BE2C (cell line): ENCODE data around the gene RTN4RL1.

ENCODE experiments used
- DNase-seq: peaks from one replicate; pipeline ENCODE4 v3.0.0-alpha.2; 2020
- H3K27me3 ChIP-seq: fragments of 250-450 bp; sonication (Bioruptor Pico); 2 replicates; pipeline ENCODE4 v1.5.1; 2020; ENCODE audit warnings: mild to moderate bottlenecking
- H3K36me3 ChIP-seq: fragments of 250-450 bp; sonication (Bioruptor Pico); 2 replicates; pipeline ENCODE4 v1.5.1; 2020; ENCODE audit warnings: mild to moderate bottlenecking
- H3K4me1 ChIP-seq: fragments of 250-450 bp; sonication (Bioruptor Pico); 2 replicates; pipeline ENCODE4 v1.5.1; 2020
- H3K4me3 ChIP-seq: 2 replicates; pipeline ENCODE4 v1.5.1; 2011; ENCODE audit warnings: low read depth, low read length
- H3K9me3 ChIP-seq: fragments of 250-450 bp; sonication (Bioruptor Pico); 2 replicates; pipeline ENCODE4 v1.5.1; 2020
- TF ChIP-seq, protein P1 (sequence below): IDR thresholded peaks from 2 replicates; pipeline ENCODE4 v1.5.1; 2012; ENCODE audit warnings: mild to moderate bottlenecking, low read depth, low read length

The RTN4RL1 gene

DNA sequence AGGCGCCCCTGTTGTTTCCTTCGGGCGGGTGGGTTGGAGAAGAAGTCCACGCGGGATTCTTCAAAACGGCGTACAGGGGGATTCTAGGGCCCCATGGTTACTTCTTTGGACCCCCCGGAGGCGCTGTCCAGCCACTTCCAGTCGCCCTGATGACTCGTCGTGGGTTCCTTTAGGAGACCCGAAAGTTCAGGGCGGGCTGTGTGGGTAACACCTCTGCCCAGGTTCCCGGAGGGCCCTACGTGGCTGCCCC lies 29.1 kb upstream of the RTN4RL1 start:
- TF ChIP-seq, protein P1, sequence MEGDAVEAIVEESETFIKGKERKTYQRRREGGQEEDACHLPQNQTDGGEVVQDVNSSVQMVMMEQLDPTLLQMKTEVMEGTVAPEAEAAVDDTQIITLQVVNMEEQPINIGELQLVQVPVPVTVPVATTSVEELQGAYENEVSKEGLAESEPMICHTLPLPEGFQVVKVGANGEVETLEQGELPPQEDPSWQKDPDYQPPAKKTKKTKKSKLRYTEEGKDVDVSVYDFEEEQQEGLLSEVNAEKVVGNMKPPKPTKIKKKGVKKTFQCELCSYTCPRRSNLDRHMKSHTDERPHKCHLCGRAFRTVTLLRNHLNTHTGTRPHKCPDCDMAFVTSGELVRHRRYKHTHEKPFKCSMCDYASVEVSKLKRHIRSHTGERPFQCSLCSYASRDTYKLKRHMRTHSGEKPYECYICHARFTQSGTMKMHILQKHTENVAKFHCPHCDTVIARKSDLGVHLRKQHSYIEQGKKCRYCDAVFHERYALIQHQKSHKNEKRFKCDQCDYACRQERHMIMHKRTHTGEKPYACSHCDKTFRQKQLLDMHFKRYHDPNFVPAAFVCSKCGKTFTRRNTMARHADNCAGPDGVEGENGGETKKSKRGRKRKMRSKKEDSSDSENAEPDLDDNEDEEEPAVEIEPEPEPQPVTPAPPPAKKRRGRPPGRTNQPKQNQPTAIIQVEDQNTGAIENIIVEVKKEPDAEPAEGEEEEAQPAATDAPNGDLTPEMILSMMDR = no peak; the same call in 1 of the 2 replicates
- Histone ChIP-seq H3K4me1 (no peaks in the 10 kb centered on the region), H3K36me3 (no peaks in the 10 kb centered on the region), H3K9me3 (no peaks in the 10 kb centered on the region), H3K4me3 (peak overlapping the region; percentile 51), H3K27me3 (peaks cover 32% of the 10 kb centered on the region)
- no peak for DNase-seq

DNA sequence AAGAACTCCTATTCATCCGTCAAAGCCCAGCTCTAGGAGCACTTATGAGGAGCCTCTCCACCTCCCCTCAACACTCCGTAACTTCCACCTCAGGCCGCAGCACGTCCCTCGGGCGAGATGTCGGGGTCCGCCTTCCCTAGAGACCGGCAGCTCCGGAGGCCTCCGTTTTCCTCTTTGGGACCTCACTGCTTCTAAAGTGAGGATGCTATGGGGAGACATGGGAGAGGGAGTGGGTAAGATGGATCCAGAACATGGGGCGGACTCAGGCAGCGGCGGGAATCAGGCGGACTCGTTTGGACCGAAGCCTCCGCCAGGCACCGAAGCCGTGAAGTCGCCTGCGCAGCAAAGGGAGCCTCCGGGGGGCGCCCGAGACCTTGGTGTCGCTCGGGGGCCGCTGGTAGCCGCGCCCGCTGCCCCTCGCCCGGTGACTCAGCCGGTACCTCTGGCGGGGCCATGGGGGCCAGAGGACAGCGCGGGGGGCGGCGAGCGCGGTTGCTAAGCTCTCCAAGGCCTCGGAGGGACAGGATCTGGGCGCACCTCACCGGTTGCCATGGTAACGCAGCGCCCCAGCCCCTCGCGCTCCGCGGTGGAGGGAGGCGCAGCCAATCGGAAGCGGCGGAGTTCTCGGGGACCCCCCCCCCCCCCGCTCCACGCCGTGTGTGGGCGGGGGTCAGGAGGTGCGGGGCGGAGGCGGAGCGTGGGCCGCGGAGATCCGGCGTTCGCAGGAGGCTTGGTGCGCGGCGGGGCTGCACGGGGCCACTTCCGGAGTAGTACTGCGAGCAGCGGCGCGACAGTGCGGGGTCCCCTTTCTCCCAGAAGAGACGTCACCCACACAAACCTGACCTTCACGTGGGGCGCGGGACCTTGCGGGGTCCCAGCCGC lies 28.5 kb upstream of the RTN4RL1 start:
- TF ChIP-seq, protein P1 = peak; percentile 50
- peak overlapping the region; percentile 51 for H3K4me3 ChIP-seq
- peaks cover 32% of the 10 kb centered on the region for H3K27me3 ChIP-seq
- no peaks in the 10 kb centered on the region for H3K9me3 ChIP-seq
- peak; percentile 74 for DNase-seq
- H3K36me3 ChIP-seq = no peaks in the 10 kb centered on the region
- H3K4me1 ChIP-seq = no peaks in the 10 kb centered on the region

DNA sequence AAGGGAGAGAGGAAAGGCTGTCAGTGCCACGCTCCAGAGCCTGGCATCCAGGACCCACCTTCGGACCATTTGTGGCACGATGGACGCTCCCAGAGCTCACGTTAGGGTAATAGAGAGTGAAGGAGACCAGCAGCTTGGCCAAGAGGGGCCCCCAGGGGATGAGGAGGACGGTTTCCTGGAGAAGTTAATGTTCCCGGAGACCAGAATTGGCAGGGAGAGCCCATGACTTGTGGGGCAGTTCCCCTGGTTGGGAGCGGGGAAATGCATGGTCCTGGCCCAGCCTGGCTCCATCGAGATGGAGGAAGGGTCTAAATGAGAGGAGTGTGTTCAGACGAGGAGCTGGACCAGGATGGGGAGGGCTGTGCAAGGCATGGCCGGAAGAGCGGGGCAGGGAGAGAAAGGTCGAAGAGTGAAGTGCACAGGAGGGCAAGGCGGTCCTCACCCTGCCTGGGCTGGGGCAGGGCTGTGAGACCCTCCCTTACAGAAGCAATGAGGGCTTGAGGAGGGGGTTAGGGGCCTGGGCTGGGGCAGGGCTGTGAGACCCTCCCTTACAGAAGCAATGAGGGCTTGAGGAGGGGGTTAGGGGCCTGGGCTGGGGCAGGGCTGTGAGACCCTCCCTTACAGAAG lies 26.9 kb upstream of the RTN4RL1 start:
- DNase-seq = no peak
- H3K36me3 ChIP-seq = no peaks in the 10 kb centered on the region
- H3K4me3 ChIP-seq = no peak overlapping the region
- no peaks in the 10 kb centered on the region for H3K9me3 ChIP-seq
- peaks cover 32% of the 10 kb centered on the region for H3K27me3 ChIP-seq
- no peaks in the 10 kb centered on the region for H3K4me1 ChIP-seq
- TF ChIP-seq, protein P1 = no peak

DNA sequence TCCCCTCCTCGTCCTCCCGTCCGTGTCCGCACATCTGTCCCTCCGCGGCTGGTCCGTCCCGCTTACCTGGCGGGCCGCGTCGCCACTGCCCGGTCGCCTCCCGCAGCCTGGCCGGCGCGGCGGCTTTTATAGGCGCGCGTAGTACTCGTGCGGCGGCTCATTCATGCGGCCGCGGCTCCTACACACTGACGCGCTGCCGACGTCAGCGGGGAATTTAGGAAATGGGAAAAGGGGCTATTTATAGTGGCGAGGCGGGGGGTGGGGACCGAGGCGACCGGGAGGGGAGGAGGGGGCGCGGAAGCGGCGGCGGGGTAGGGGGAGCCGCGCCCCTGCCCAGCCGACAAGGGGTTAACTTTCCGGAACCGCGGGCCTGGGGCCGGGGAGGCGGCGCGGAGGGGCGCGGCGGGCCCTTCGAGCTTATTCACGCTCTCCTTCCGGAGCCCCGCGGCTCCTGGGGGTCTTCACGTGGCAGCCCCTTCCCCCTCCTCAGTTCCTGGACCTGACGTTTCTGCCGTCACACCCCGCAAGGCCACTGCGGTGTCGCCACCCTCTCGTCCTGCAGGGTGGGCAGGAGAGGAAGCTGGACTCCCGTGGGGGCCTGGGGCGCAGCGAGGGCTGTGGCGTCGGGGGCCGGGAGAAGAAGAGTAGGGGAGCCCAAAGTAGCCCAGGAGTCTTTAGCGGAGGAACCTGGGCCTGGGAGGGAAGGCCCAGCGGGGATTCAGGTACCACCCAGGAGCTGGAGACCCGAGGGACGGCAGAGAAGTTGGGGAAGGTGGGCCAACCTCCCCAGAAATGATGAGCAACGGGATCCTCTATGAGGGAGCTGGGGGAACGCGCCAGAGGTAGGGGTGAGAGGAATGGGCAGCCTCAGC lies 26.2 kb upstream of the RTN4RL1 start:
- Histone ChIP-seq H3K27me3 (peaks cover 32% of the 10 kb centered on the region), H3K4me1 (no peaks in the 10 kb centered on the region), H3K36me3 (no peaks in the 10 kb centered on the region), H3K9me3 (no peaks in the 10 kb centered on the region), H3K4me3 (no peak overlapping the region)
- no peak for DNase-seq
- TF ChIP-seq, protein P1 = no peak

DNA sequence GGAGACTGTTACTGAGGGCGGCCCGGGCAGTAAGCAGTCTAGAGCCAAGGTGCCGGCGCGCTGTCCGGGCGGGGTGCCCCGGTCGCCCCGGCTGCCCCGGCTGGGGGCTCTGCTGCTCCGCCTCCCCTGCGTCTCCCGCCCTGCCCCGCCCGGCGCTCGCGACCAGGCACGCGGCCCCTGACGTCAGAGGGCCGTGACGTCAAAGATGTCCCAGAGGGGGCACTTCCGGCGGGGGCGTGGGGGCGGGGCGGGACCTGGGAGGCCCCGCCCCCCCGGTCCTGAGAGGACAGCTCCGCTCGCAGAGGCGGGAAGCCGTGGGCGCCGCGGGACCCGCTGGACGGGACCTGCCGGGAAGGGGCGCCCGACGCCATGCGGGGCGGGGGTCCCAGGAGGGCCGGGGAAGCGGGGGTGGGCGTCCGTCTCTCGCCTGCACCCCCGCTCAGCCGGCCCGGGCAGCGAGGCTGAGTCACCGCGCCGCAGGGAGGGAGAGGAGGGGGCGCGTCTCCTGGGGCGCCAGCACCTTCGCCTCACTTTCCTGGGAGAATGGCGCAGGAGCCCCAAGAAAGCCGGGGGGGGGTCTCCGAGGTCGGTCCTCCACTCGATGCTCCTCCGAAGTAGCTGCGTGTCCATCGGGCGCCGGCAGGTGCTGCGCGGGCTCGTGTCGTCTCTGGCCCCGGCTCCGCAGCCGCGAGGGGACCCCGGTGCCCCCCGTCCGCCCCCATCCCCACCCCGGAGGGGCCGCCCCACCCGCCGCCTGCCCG lies 25.3 kb upstream of the RTN4RL1 start:
- DNase-seq = peak; percentile 52
- peaks cover 32% of the 10 kb centered on the region for H3K27me3 ChIP-seq

More for the DNA sequence above, 25.3 kb upstream of the RTN4RL1 start:
- no peaks in the 10 kb centered on the region for H3K36me3 ChIP-seq
- H3K9me3 ChIP-seq = no peaks in the 10 kb centered on the region
- peak overlapping the region; percentile 6; the same call in 1 of the 2 replicates for H3K4me3 ChIP-seq
- no peaks in the 10 kb centered on the region for H3K4me1 ChIP-seq
- TF ChIP-seq, protein P1 = no peak
